Colonic mucosa (tissue), 4 donors: ENCODE measurements around the gene ABLIM2. TPM values are rescaled to one million over a fixed set of nuclear protein-coding genes. Genes with fewer than 3 reads are reported as not detected.

ENCODE experiments used
- DNase-seq: peaks from one replicate; pipeline ENCODE4 v3.0.0-alpha.2; 2020
- H3K27ac ChIP-seq: fragments of 200-600 bp; one replicate; pipeline ENCODE4 v1.8.0; 2021
- H3K27me3 ChIP-seq: fragments of 200-600 bp; one replicate; pipeline ENCODE4 v1.8.0; 2021
- H3K36me3 ChIP-seq: fragments of 200-600 bp; one replicate; pipeline ENCODE4 v1.8.0; 2021
- H3K4me1 ChIP-seq: fragments of 200-600 bp; one replicate; pipeline ENCODE4 v1.8.0; 2021; ENCODE audit warnings: mild to moderate bottlenecking
- H3K4me3 ChIP-seq: fragments of 200-600 bp; one replicate; pipeline ENCODE4 v1.8.0; 2021
- H3K9ac ChIP-seq, 2 donors: one replicate each; pipeline ENCODE4 v1.7.0; 2013; ENCODE audit warnings: control low read depth in 2 of 2, low read depth in 2 of 2, low read length in 2 of 2
- H3K9me3 ChIP-seq: fragments of 200-600 bp; one replicate; pipeline ENCODE4 v1.8.0; 2021
- CTCF ChIP-seq: fragments of 200-600 bp; IDR thresholded peaks from one replicate; pipeline ENCODE4 v1.8.0; 2022; ENCODE audit warnings: antibody characterized with exemption, mild to moderate bottlenecking
- intact Hi-C: fragments of 100-400 bp; cut with DNase I; formaldehyde crosslinking; loops from one replicate; pipeline ENCODE4 v1.14.1; 2022
- total RNA-seq, 2 donors: library from RNA; stranded (reverse); fragmentation: NEBNext Ultra II Directional in 1 of 2; extraction: Animal tissue kit (Norgen Biotek cat#: 25700) in 1 of 2; gene quantifications; one replicate each; pipeline ENCODE4 v1.2.1, GENCODE V29; 2021
- donor health status: healthy.
- donor health status: DM: no; HTN: no; CAD: no.
- donor health status: DM: no; HTN: no; CAD: no.

Gene ABLIM2
- total RNA-seq, 2 donors from 2014 or later: 11.1 to 11.5 TPM

- Histone ChIP-seq H3K36me3 (no peaks in the 10 kb centered on the region), H3K27ac (no peak overlapping the region), H3K4me3 (no peak overlapping the region), H3K9me3 (no peaks in the 10 kb centered on the region), H3K27me3 (no peaks in the 10 kb centered on the region), H3K4me1 (no peaks in the 10 kb centered on the region), H3K9ac (no peak overlapping the region)
- no peak for DNase-seq
- TF ChIP-seq CTCF: no peak
- intact Hi-C loops: no loop called here
Observed at GRCh38 chr4:8132947-8133705, 25.5 kb downstream of the ABLIM2 start.

DNA sequence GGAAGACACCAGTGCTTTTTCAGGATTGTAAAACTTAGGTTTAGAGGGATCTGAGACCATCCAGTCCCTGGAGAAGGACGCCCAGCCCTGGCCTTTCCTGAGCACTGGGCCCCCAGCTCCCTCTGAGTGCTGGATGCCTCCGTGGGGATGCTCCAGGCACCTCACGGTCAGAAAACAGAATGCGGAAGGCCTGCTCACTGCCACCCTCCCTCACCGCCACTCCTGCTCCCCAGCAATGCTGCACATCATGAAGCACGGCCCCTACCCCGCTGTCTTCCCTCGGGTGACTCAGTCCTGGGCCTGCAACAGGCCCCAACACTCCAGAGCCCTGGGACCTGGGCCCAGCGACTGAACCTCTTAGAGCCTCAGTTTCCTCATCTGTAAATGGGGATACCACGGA is 26.2 kb downstream of the ABLIM2 start:
- H3K27ac ChIP-seq: no peak overlapping the region
- no peak for TF ChIP-seq CTCF
- no peaks in the 10 kb centered on the region for H3K9me3 ChIP-seq
- H3K4me1 ChIP-seq: no peaks in the 10 kb centered on the region
- intact Hi-C loops: no loop called here
- no peak overlapping the region for H3K4me3 ChIP-seq
- H3K9ac ChIP-seq: no peak overlapping the region
- no peak for DNase-seq
- H3K36me3 ChIP-seq: no peaks in the 10 kb centered on the region
- H3K27me3 ChIP-seq: no peaks in the 10 kb centered on the region

- H3K9me3 ChIP-seq: no peaks in the 10 kb centered on the region
- no peak for DNase-seq
- intact Hi-C loops: no loop called here
- H3K4me3 ChIP-seq: no peak overlapping the region
- H3K36me3 ChIP-seq: no peaks in the 10 kb centered on the region
- no peak for TF ChIP-seq CTCF
- H3K27me3 ChIP-seq: no peaks in the 10 kb centered on the region
- H3K9ac ChIP-seq: no peak overlapping the region
- no peak overlapping the region for H3K27ac ChIP-seq
- no peaks in the 10 kb centered on the region for H3K4me1 ChIP-seq
Observed at GRCh38 chr4:8131826-8132225, 26.8 kb downstream of the ABLIM2 start.

DNA sequence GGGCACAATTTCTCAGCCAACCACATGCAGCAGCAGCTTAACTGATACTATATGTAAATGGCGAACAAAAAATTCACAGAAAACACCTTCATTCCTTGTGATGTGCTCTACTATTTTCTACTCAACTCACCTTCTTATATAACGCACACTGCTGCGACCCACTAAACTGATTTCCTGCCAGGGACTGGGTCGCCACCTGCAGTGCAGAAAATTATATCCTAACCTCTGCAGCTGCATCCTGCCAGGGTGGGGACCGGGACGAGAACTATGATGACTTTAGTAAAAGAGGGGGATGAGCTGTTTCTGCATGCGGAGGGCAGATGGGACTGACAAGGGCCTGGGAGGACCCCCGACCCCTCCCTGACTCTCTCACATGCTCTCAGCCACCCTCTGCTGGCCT is 27.4 kb downstream of the ABLIM2 start:
- Histone ChIP-seq H3K4me3 (no peak overlapping the region), H3K9ac (no peak overlapping the region), H3K4me1 (no peaks in the 10 kb centered on the region), H3K27me3 (no peaks in the 10 kb centered on the region), H3K36me3 (no peaks in the 10 kb centered on the region), H3K9me3 (no peaks in the 10 kb centered on the region), H3K27ac (no peak overlapping the region)
- TF ChIP-seq CTCF: no peak
- intact Hi-C loops: no loop called here
- DNase-seq: no peak

- H3K9ac ChIP-seq: no peak overlapping the region
- H3K27me3 ChIP-seq: no peaks in the 10 kb centered on the region
- intact Hi-C loops: no loop called here
- no peak overlapping the region for H3K27ac ChIP-seq
- no peaks in the 10 kb centered on the region for H3K4me1 ChIP-seq
- DNase-seq: no peak
- no peaks in the 10 kb centered on the region for H3K36me3 ChIP-seq
- no peaks in the 10 kb centered on the region for H3K9me3 ChIP-seq
- no peak for TF ChIP-seq CTCF
- H3K4me3 ChIP-seq: no peak overlapping the region
Observed at GRCh38 chr4:8130346-8131066, 28.1 kb downstream of the ABLIM2 start.
